ENCODE measurements around the gene TCF15.

The TCF15 gene

DNA sequence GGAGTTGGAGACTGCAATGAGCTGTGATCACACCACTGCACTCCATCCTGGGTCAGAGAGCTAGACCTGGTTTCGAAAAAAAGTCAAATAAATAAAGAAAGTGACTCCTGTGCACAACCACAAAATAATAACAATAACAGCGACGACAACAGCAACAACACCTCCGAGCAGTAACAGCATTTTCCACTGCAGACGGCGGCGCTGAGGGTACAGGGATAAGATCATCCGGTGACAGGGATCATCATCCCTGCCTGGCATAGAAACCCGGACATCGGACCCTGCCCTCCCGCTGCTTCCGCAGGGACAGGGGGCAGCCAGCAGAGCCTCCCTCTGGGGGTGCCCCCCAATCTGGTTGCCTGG, 31.4 kb upstream of the TCF15 start:
- no peak for DNase-seq

DNA sequence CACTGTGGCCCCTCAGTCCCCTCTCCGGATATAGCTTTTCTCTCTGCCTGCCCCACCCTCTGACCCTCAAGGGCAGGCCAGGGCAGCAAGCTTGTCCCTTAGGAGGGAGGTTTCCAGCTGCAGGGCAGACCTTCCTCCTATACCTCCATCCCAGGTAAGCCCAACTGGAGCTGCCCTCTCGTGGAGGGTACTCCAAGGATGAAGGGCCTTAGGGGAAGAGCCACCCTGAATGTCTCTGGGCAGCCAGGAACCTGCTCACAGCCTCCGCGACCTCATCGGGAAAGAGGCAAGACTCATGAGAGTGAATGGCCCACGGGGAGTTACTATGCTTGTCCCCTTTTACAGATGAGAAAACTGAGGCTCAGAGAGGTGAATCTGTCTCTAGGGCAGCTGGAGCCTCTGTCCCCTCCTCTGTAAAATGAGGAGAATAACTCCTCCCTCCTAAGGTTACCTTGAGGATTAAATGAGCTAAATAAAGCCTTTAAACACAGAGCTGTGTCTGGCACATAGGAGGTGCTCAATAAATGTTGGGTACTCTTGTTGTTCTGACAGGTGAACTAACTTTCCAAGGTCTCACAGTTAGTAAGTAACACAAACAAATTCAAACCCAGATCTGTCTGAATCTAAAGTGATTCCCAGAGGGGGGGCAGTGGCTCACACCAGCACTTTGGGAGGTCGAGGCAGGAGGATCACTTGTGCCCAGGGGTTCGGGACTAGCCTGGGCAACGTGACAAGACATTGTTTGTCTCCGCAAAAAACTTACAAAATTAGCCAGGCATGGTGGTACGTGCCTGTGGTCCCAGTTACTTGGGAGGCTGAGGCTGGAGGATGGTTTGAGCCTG, 30.8 kb upstream of the TCF15 start:
- no peak for DNase-seq

DNA sequence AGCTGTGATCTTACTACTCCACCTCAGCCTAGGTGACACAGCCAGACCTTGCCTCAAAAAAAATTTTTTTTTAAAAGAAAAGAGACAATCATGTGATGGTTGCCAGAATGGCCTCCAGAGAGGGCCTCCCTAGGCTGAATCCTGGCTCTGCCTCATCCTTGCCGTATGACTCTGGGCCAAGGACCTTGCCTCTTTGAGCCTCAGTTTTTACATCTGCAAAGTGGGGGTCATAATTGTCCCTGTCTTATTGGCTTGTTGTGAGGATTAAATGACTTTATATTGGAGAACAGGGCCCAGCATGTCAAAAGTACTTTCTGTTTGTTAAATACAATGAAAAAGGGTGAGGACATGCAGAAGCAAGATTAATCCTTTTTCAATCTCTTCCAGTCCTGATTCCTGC, 28.5 kb upstream of the TCF15 start:
- no peak for DNase-seq

DNA sequence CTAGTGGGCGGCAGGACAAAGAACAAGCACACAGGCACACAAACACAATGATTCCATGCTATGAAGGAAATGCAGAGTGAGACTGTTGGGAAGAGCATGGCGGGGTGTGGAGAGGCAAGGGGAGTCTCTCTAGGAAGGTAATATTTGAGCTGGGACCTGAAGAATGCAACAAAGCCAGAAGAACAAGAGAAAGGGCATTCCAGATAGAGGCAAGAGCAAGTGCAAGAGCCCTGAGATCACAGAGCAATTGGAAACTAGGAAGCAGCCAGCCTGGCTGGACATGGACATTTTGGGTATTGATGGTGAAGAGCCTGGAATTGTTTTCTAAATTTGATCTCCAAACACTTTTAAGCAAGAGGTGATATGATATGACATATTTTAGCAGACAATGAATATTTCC, 27.4 kb upstream of the TCF15 start:
- DNase-seq = no peak

DNA sequence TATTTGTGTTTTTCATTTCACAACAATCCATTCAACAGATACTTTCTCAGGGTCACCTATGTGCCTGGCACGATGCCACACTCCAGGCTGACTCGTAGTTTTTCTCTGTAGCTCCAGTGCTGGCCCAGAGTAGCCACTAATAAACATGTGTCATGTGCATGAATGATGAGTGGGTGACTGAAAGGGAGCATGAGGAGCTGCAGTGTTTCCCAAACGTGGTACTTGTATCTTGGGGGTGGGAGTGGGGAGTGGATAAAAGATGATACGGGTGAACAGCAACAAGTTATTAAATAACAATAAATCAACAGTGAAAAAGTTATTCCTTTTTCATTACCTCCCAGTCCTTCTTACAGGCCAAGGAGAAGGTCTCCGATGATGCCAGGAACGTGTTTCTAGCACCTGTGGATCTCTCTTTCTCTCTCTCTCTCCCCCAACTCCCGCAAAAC, 25.8 kb upstream of the TCF15 start:
- no peak for DNase-seq

- no peak for DNase-seq
Measured at GRCh38 chr20:635028-635892, 25.2 kb upstream of the TCF15 start.

- no peak for DNase-seq
Measured at GRCh38 chr20:634148-634925, 24.2 kb upstream of the TCF15 start.

- no peak for DNase-seq
Measured at GRCh38 chr20:631101-631500, 21.0 kb upstream of the TCF15 start.

DNA sequence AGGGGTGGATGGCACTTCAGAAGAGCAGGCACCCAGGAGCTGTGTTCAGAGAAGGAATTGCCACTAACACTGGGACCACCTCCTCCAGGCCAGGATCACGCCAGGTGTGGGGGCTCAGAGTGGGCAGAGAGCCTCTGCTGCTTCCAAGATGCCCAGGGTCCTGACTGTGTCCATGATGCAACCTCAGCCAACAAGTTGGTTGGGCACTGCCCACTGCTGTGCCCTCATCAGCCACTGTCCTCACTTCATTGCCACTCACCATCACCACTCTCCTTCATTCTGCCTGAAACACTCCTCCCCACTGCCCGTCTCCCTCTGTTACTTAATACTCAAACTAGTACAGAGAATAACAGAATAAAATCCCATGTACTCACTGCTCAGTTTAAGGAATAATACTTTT, 16.5 kb upstream of the TCF15 start:
- DNase-seq = no peak

DNA sequence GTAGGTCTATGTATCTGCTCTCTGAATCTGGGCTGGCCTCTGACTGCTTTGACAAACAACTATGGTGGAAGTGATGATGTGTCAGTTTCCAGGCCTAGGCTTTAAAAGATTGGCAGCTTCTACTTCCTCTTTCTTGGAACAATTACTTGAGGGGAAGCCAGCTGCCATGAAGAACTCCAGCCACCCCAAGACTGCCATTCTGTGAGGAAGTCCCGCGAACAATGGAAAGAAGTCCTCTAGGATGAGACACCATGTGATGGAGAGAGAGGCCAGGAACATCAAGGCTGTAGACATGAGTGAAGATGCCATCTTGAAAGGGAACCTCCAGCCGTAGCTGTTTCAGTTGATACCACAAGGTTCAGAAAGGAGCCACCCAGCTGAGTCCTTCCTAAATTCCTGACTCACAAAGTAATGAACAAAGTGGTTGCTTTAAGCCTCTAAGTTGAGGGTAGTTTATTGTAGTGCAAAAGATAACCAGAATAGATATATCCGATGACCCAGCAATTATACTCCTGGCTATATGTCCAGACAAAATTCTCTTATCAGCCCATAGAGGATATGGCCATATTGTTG, 15.3 kb upstream of the TCF15 start:
- peak; percentile 61 for DNase-seq

GRCh38 chr20:623704-624103, 13.6 kb upstream of the TCF15 start:
- no peak for DNase-seq

- no peak for DNase-seq
Measured at GRCh38 chr20:623021-623420, 12.9 kb upstream of the TCF15 start.

GRCh38 chr20:622161-622560, 12.1 kb upstream of the TCF15 start:
- DNase-seq = no peak

- DNase-seq = no peak
Measured at GRCh38 chr20:621125-621756, 11.1 kb upstream of the TCF15 start.

- DNase-seq = no peak
Measured at GRCh38 chr20:620246-620645, 10.1 kb upstream of the TCF15 start.

- DNase-seq = no peak
Measured at GRCh38 chr20:618980-619379, 8.9 kb upstream of the TCF15 start.

GRCh38 chr20:617934-618690, 8.0 kb upstream of the TCF15 start:
- DNase-seq = no peak

- DNase-seq = no peak
Measured at GRCh38 chr20:615514-615913, 5.4 kb upstream of the TCF15 start.

DNA sequence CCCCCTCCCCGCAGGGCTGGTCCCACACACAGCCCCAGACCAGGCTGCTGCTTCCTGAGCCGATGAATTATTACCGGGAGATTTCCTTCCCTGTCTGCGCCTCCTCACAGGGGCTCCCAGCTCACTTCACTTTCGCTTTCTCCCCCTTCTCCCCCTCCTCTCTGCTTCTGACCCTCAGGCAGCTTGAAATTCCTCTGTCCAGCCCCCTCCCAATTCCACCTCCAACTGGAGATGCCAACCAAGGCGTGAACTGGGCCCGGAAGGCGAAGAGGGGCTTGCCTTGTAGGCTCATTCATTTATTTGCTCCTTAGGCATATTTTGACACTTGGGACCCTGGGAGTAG, 1.7 kb upstream of the TCF15 start:
- no peak for DNase-seq

DNA sequence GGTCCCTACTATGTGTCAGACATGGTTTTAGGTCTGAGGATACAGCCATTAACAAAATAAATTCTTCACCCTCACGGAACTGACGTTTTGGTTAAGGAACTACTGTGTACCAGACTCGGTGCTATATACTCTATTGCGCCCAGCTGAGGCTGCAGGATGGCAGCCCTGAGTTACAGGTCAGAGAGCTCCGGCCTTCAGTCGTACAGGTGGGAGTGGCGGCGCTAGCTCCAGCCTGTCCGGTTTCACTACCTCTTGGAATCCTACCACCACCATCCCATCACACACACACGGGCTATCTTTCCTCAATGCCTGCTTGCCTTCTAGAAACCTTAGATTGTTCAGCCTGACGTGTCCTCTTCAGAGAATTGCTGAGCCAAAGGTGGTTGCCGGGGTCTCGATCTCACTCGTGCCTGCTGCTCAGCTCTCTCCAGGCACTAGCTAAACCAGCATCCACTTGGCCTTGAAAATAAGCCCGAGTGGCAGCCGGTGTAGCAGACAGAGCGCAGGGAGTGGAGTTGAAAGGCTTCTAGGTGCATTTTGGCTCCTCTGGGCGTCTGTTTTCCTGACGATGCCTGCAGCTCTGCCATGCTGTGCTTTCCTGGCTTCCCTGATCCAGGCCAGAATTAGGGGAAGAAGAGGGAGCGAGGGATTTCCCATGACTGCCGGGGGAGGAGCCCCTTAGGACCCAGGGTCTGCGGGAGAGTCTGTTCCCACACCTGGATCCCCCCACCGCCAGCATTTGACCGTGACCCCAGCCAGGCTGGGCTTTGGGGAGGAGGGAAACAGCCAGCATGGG, 1.1 kb upstream of the TCF15 start:
- no peak for DNase-seq

DNA sequence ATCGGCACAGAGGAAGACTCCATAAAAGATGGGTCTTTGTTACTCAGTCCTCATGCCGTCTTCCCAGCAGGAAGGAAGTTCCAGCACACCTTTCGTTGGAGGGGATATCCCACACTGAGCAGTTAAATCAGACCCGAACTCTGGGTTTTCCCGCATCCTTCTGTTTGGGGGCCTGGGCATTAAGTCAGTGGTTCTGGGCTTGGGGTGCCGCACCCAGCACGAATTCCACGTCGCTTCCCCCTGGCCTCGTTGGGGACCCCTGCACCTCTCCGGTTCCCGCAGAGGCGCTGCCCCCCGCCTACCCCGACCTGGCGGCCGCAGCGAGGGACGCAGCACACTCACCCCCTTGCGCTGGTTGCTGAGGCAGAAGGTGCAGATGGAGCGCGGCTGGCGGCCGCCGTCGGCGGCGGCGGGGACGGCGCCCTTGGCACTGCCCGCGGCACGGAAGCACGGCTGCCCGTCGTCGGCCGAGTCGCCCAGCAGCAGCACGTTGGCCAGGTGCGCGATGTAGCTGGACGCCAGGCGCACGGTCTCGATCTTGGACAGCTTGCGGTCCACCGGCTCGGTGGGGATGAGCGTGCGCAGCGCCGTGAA, 641 bp downstream of the TCF15 start:
- DNase-seq = no peak
